Activated naive CD8-positive, alpha-beta T cell treated with anti-CD3 and anti-CD28 coated beads, Interleukin-2, amount 10 ng/mL, durations not matched to agents 7 days and 5 days (primary cell): Measurements from ENCODE around the gene TBC1D12. TPM values are rescaled to one million over a fixed set of nuclear protein-coding genes. Genes with fewer than 3 reads are reported as not detected.

Experiments
- ATAC-seq: fragments of 150-1000 bp; cut with Tn5 transposase; one replicate; pipeline ENCODE4 v1.10.0; 2021; ENCODE audit warnings: low read depth, moderate library complexity
- POLR2A ChIA-PET: fragments of 350-600 bp; sonication (Branson Sonifier 250); formaldehyde crosslinking; loops from one replicate; lab custom pipeline; 2021; ENCODE audit warnings: antibody characterized with exemption; lab: Charles Lee
- DNase-seq: peaks from one replicate; pipeline ENCODE4 v3.0.0; 2021
- H3K27ac Mint-ChIP-seq: one replicate; pipeline ENCODE4 v1.8.0; 2022; ENCODE audit warnings: mild to moderate bottlenecking, mixed read lengths
- H3K27me3 Mint-ChIP-seq: one replicate; pipeline ENCODE4 v1.8.0; 2022; ENCODE audit warnings: mild to moderate bottlenecking, moderate library complexity, mixed read lengths
- H3K36me3 Mint-ChIP-seq: one replicate; pipeline ENCODE4 v1.8.0; 2021; ENCODE audit warnings: mild to moderate bottlenecking, mixed read lengths
- H3K4me1 Mint-ChIP-seq: one replicate; pipeline ENCODE4 v1.8.0; 2021; ENCODE audit warnings: mixed read lengths
- H3K4me3 Mint-ChIP-seq: one replicate; pipeline ENCODE4 v1.8.0; 2022; ENCODE audit warnings: mild to moderate bottlenecking, moderate library complexity, mixed read lengths
- H3K9me3 Mint-ChIP-seq: one replicate; pipeline ENCODE4 v1.8.0; 2021; ENCODE audit warnings: mixed read lengths
- total RNA-seq, 2 experiments: library from RNA; stranded (reverse); gene quantifications; one replicate each; pipeline ENCODE4 v1.2.3, GENCODE V29; 2021

TBC1D12 gene
- total RNA-seq, 2 experiments from 2014 or later: 0.14 to 0.17 TPM

DNA sequence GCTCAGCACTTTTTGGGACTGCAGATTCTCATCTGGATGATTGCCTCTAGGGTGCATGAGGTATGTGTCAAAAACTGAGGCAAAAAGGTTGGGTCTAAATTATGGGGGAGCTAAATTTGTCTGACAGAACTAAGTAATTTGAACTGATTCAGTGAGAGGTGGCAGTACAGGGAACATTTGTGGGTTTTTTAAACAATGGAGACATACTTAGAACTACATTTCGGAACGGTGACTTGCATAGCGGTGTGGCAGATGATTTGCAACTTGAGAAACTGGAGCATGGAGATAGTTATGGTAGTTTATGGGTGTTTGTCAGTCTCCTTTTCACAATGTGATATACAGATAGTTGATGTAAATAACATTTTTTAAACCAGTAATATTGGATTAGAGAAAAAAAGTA, 14.6 kb downstream of the TBC1D12 start:
- H3K4me1 Mint-ChIP-seq: no peaks in the 10 kb centered on the region
- ATAC-seq (no peak), DNase-seq (no peak)
- H3K36me3 Mint-ChIP-seq: no peaks in the 10 kb centered on the region
- peaks cover 16% of the 10 kb centered on the region for H3K27me3 Mint-ChIP-seq
- POLR2A ChIA-PET: no interaction called here
- no peak overlapping the region for H3K27ac Mint-ChIP-seq
- no peak overlapping the region for H3K4me3 Mint-ChIP-seq
- H3K9me3 Mint-ChIP-seq: no peaks in the 10 kb centered on the region

GRCh38 chr10:94417321-94417720, 15.0 kb downstream of the TBC1D12 start:
- H3K36me3 Mint-ChIP-seq: no peaks in the 10 kb centered on the region
- POLR2A ChIA-PET: no interaction called here
- ATAC-seq (no peak), DNase-seq (no peak)
- peaks cover 13% of the 10 kb centered on the region for H3K27me3 Mint-ChIP-seq
- H3K9me3 Mint-ChIP-seq: no peaks in the 10 kb centered on the region
- no peak overlapping the region for H3K4me3 Mint-ChIP-seq
- H3K4me1 Mint-ChIP-seq: no peaks in the 10 kb centered on the region
- no peak overlapping the region for H3K27ac Mint-ChIP-seq

- POLR2A ChIA-PET: no interaction called here
- peaks cover 6% of the 10 kb centered on the region for H3K27me3 Mint-ChIP-seq
Measured at GRCh38 chr10:94420516-94420915, 18.2 kb downstream of the TBC1D12 start.

GRCh38 chr10:94420998-94421528, 18.7 kb downstream of the TBC1D12 start:
- POLR2A ChIA-PET: no interaction called here
- no peaks in the 10 kb centered on the region for H3K36me3 Mint-ChIP-seq
- ATAC-seq (no peak), DNase-seq (no peak)
- peaks cover 8% of the 10 kb centered on the region for H3K27me3 Mint-ChIP-seq
- H3K4me3 Mint-ChIP-seq: no peak overlapping the region
- no peaks in the 10 kb centered on the region for H3K4me1 Mint-ChIP-seq
- no peak overlapping the region for H3K27ac Mint-ChIP-seq
- no peaks in the 10 kb centered on the region for H3K9me3 Mint-ChIP-seq

More at GRCh38 chr10:94420516-94420915, 18.2 kb downstream of the TBC1D12 start:
- Mint-ChIP-seq H3K36me3 (no peaks in the 10 kb centered on the region), H3K9me3 (no peaks in the 10 kb centered on the region), H3K4me1 (no peaks in the 10 kb centered on the region), H3K27ac (no peak overlapping the region), H3K4me3 (no peak overlapping the region)
- DNase-seq: no peak
- no peak for ATAC-seq

DNA sequence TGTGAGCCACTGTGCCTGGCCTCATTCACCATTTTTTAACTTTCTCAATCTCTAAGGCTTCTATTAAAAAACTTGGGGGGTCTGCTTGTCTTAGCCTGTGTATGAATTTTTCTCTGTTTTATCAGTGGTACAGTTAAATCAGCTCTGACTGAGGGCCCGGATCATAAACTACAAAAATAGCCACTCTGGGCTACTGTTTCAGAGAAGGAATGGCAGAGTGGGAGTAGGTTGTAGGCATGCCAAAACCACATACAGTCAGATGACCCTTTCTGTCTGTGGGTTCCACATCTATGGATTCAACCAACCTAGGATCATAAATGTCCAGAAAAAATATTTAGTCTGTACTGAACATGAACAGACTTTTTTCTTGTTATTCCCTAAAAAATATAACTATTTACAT, 21.3 kb downstream of the TBC1D12 start:
- POLR2A ChIA-PET: no interaction called here
- H3K27me3 Mint-ChIP-seq: peaks cover 8% of the 10 kb centered on the region
- H3K9me3 Mint-ChIP-seq: peaks cover 1% of the 10 kb centered on the region
- H3K27ac Mint-ChIP-seq: no peak overlapping the region
- ATAC-seq: no peak
- H3K36me3 Mint-ChIP-seq: no peaks in the 10 kb centered on the region
- no peak overlapping the region for H3K4me3 Mint-ChIP-seq
- DNase-seq: no peak
- no peaks in the 10 kb centered on the region for H3K4me1 Mint-ChIP-seq

DNA sequence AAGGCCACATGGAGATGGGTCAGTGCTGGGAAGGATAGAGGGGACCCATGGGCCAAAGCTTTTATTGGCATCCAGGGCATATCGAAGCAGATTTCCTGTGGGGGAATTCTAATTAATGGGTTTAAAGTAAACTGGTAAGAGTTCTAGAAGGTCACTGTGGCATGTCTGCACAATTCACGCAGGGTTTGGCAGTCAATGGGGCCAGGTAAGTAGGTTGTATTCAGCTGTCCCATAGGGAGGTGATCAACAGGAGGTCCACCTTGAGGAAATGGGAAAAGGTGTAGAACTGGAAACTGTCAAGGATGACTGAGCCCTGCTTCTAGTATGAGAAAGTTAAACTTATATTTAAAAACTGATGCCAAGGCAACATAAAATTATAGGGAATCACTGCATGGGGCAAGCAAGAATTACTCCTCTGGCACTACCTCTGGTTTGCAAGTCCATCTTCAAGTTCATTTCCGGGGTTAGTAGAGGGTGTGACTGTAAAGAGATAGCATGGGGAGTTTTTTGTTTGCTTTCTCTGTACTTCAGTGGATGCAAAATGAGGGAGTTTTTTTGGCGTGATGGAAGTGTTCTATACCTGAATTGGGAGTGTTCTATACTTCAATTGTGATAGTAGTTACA, 22.5 kb downstream of the TBC1D12 start:
- POLR2A ChIA-PET: no interaction called here
- no peaks in the 10 kb centered on the region for H3K36me3 Mint-ChIP-seq
- peaks cover 12% of the 10 kb centered on the region for H3K27me3 Mint-ChIP-seq
- H3K4me3 Mint-ChIP-seq: no peak overlapping the region
- no peak overlapping the region for H3K27ac Mint-ChIP-seq
- peaks cover 1% of the 10 kb centered on the region for H3K9me3 Mint-ChIP-seq
- DNase-seq (no peak), ATAC-seq (no peak)
- H3K4me1 Mint-ChIP-seq: no peaks in the 10 kb centered on the region

DNA sequence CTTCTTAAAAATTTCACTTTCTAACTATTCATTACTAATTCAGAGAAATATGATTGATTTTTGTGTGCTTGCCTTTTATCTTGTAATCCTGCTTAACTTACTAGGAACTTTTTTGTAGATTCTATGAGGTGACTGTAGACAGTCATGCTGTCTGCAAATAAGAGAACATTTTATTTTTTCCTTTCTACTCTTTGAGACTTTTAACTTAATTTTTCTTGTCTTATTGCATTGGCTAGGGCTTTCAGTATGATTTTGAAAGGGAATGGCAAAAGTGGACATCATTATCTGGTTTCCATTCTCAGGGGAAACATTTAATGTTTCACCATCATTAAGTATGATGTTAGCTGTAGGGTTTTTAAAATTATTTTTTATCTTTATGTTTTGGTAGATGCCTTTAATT, 23.6 kb downstream of the TBC1D12 start:
- H3K4me3 Mint-ChIP-seq: no peak overlapping the region
- POLR2A ChIA-PET: no interaction called here
- H3K9me3 Mint-ChIP-seq: peaks cover 1% of the 10 kb centered on the region
- no peak for DNase-seq
- no peaks in the 10 kb centered on the region for H3K4me1 Mint-ChIP-seq
- no peaks in the 10 kb centered on the region for H3K36me3 Mint-ChIP-seq
- no peak overlapping the region for H3K27ac Mint-ChIP-seq
- ATAC-seq: no peak
- H3K27me3 Mint-ChIP-seq: peaks cover 13% of the 10 kb centered on the region

DNA sequence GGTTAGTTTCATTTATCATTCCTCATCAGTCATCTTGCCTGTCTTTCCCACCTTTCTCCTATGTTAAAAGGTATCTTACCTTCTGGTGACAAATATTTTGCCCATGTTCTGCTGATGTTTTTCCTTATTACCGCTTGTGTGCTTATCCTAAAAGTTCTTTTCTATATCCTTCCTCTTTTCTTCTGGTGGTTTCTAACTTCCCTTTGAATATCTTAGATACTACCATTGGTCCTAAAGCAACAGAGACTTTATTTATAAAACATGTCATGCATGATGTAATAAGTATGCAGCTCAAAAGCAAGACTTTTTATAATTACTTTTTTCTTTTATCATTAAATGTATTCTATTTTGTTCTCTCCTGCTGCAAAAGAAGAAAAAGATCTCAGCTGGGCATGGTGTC, 24.8 kb downstream of the TBC1D12 start:
- ATAC-seq (no peak), DNase-seq (no peak)
- Mint-ChIP-seq H3K36me3 (no peaks in the 10 kb centered on the region), H3K4me1 (no peaks in the 10 kb centered on the region), H3K27me3 (peaks cover 11% of the 10 kb centered on the region), H3K4me3 (no peak overlapping the region), H3K27ac (no peak overlapping the region), H3K9me3 (peaks cover 1% of the 10 kb centered on the region)
- POLR2A ChIA-PET: no interaction called here

GRCh38 chr10:94428766-94429707, 26.7 kb downstream of the TBC1D12 start:
- Mint-ChIP-seq H3K27ac (no peak overlapping the region), H3K4me3 (no peak overlapping the region), H3K36me3 (no peaks in the 10 kb centered on the region), H3K27me3 (peaks cover 11% of the 10 kb centered on the region), H3K9me3 (peaks cover 1% of the 10 kb centered on the region), H3K4me1 (no peaks in the 10 kb centered on the region)
- DNase-seq: no peak
- POLR2A ChIA-PET: no interaction called here
- no peak for ATAC-seq

DNA sequence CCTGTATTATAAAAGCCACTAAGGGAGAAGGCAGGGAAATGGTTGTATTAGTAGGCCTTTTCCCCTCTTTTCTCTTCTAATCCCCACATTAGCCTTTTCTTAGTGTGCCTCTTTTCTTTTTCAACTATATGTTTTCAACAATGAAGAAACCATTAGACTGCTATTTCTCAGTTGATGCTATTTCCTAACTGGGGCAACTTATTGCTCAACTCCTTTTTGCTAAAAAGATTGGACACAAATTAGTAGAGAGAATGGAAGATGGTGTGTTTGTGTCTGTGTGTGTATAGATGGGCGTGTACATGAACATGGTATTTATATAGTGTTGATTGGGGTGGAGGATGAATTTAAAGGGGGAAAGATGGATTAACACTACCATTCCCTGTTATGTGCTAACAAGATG, 28.4 kb downstream of the TBC1D12 start:
- no peak overlapping the region for H3K27ac Mint-ChIP-seq
- peaks cover 7% of the 10 kb centered on the region for H3K27me3 Mint-ChIP-seq
- no peaks in the 10 kb centered on the region for H3K4me1 Mint-ChIP-seq
- POLR2A ChIA-PET: no interaction called here
- no peak overlapping the region for H3K4me3 Mint-ChIP-seq
- ATAC-seq (no peak), DNase-seq (no peak)
- no peaks in the 10 kb centered on the region for H3K36me3 Mint-ChIP-seq
- peaks cover 1% of the 10 kb centered on the region for H3K9me3 Mint-ChIP-seq

- H3K27me3 Mint-ChIP-seq: peaks cover 5% of the 10 kb centered on the region
- H3K4me1 Mint-ChIP-seq: no peaks in the 10 kb centered on the region
- no peak for DNase-seq
- POLR2A ChIA-PET: no interaction called here
- ATAC-seq: no peak
- no peak overlapping the region for H3K27ac Mint-ChIP-seq
- no peaks in the 10 kb centered on the region for H3K36me3 Mint-ChIP-seq
- H3K9me3 Mint-ChIP-seq: peaks cover 4% of the 10 kb centered on the region
- no peak overlapping the region for H3K4me3 Mint-ChIP-seq
Measured at GRCh38 chr10:94432443-94432842, 30.1 kb downstream of the TBC1D12 start.

- ATAC-seq (no peak), DNase-seq (no peak)
- Mint-ChIP-seq H3K4me1 (peaks cover 2% of the 10 kb centered on the region), H3K27me3 (peaks cover 8% of the 10 kb centered on the region), H3K4me3 (no peak overlapping the region), H3K9me3 (peaks cover 7% of the 10 kb centered on the region), H3K27ac (no peak overlapping the region), H3K36me3 (no peaks in the 10 kb centered on the region)
- POLR2A ChIA-PET: no interaction called here
Measured at GRCh38 chr10:94439275-94439861, 37.0 kb downstream of the TBC1D12 start.

DNA sequence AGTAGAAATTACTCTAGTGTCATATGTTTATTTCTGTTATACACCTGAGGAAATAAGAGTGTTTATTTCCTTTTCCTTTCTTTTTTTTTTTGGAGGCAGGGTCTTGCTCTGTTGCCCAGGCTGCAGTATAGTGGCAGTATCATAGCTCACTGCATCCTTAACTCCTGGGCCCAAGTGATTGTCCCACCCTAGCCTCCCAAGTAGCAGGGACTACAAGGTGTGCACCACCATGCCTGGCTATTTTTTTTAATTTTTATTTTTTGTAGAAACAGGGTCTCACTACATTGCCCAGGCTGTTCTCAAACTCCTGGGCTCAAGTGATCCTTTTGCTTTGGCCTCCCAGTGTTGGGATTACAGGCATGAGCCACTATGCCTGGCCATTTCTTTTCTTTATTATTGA, 37.8 kb downstream of the TBC1D12 start:
- no peaks in the 10 kb centered on the region for H3K36me3 Mint-ChIP-seq
- H3K27ac Mint-ChIP-seq: no peak overlapping the region
- POLR2A ChIA-PET: no interaction called here
- peaks cover 8% of the 10 kb centered on the region for H3K27me3 Mint-ChIP-seq
- DNase-seq (no peak), ATAC-seq (no peak)
- H3K4me1 Mint-ChIP-seq: peaks cover 2% of the 10 kb centered on the region
- H3K4me3 Mint-ChIP-seq: no peak overlapping the region
- peaks cover 7% of the 10 kb centered on the region for H3K9me3 Mint-ChIP-seq
